OCI-LY1 (cell line): Measurements from ENCODE around the gene HIC1.

Source experiments
- H2AFZ ChIP-seq: fragments of 200-600 bp; sonication (generic), shearing (Covaris generic); 2 replicates; pipeline ENCODE4 v1.6.0; 2014; ENCODE audit warnings: antibody characterized with exemption, mild to moderate bottlenecking, low read length
- H3F3A ChIP-seq: fragments of 200-600 bp; sonication (generic), shearing (Covaris generic); 2 replicates; pipeline ENCODE4 v1.6.0; 2014; ENCODE audit warnings: mild to moderate bottlenecking, antibody characterized with exemption, low read length, moderate library complexity; ENCODE audit not compliant: insufficient read depth
- H3K27ac ChIP-seq: fragments of 200-600 bp; sonication (generic); 2 replicates; pipeline ENCODE4 v1.5.1; 2014; ENCODE audit warnings: low read length, mixed run types, mild to moderate bottlenecking, low read depth; ENCODE audit not compliant: poor library complexity, severe bottlenecking
- H3K27me3 ChIP-seq: fragments of 200-600 bp; sonication (generic); 2 replicates; pipeline ENCODE4 v1.6.0; 2014; ENCODE audit warnings: antibody characterized with exemption, mild to moderate bottlenecking, low read length, moderate library complexity; ENCODE audit not compliant: insufficient read depth
- H3K36me3 ChIP-seq: fragments of 200-600 bp; sonication (generic); 2 replicates; pipeline ENCODE4 v1.6.1; 2014; ENCODE audit warnings: mild to moderate bottlenecking, antibody characterized with exemption, low read length, moderate library complexity, mixed read lengths; ENCODE audit not compliant: insufficient read depth
- H3K4me1 ChIP-seq: fragments of 200-600 bp; sonication (generic); 2 replicates; pipeline ENCODE4 v1.5.1; 2014; ENCODE audit warnings: mild to moderate bottlenecking, low read length, moderate library complexity; ENCODE audit not compliant: insufficient read depth, severe bottlenecking
- H3K4me2 ChIP-seq: fragments of 200-600 bp; sonication (generic), shearing (Covaris generic); 2 replicates; pipeline ENCODE4 v1.6.1; 2014; ENCODE audit warnings: low read length
- H3K4me3 ChIP-seq: fragments of 200-600 bp; sonication (generic); 2 replicates; pipeline ENCODE4 v1.5.1; 2014; ENCODE audit warnings: low read length, low read depth, mild to moderate bottlenecking, mixed read lengths; ENCODE audit not compliant: poor library complexity, severe bottlenecking
- H3K79me2 ChIP-seq: fragments of 200-600 bp; shearing (Covaris generic); 2 replicates; pipeline ENCODE4 v1.6.1; 2016; ENCODE audit warnings: mixed run types, low read length, mixed read lengths; ENCODE audit not compliant: insufficient read depth
- H3K9ac ChIP-seq: fragments of 200-600 bp; sonication (generic), shearing (Covaris generic); 2 replicates; pipeline ENCODE4 v1.6.1; 2014; ENCODE audit warnings: mild to moderate bottlenecking, low read length, mixed read lengths
- H3K9me2 ChIP-seq: fragments of 200-600 bp; sonication (generic), shearing (Covaris generic); 2 replicates; pipeline ENCODE4 v1.6.1; 2014; ENCODE audit warnings: low read depth, mild to moderate bottlenecking, low read length, mixed read lengths
- H3K9me3 ChIP-seq: fragments of 200-600 bp; shearing (Covaris generic); 2 replicates; pipeline ENCODE4 v1.6.1; 2014; ENCODE audit warnings: low read length, mixed read lengths
- H4K20me1 ChIP-seq: fragments of 200-600 bp; sonication (generic), shearing (Covaris generic); 2 replicates; pipeline ENCODE4 v1.6.0; 2016; ENCODE audit warnings: mild to moderate bottlenecking, low read length; ENCODE audit not compliant: insufficient read depth
- CTCF ChIP-seq: fragments of 200-600 bp; sonication (generic), shearing (Covaris generic); IDR thresholded peaks from 2 replicates; pipeline ENCODE4 v1.5.1; 2017; ENCODE audit warnings: mild to moderate bottlenecking, antibody characterized with exemption, low read length, moderate library complexity, mixed read lengths
- EZH2 ChIP-seq: fragments of 200-600 bp; sonication (generic), shearing (Covaris generic); IDR thresholded peaks from 2 replicates; pipeline ENCODE4 v1.8.0; 2017; ENCODE audit warnings: borderline replicate concordance, mixed run types, mild to moderate bottlenecking, antibody characterized with exemption, low read length, moderate library complexity, mixed read lengths

HIC1 gene

GRCh38 chr17:2050300-2051060 is 4.4 kb upstream of the HIC1 start:
- H3K4me1 ChIP-seq = peaks cover 39% of the 10 kb centered on the region
- H3K27me3 ChIP-seq = no peaks in the 10 kb centered on the region
- peak overlapping the region; percentile 59 for H3K4me3 ChIP-seq
- H4K20me1 ChIP-seq = no peaks in the 10 kb centered on the region
- H3K36me3 ChIP-seq = no peaks in the 10 kb centered on the region
- no peaks in the 10 kb centered on the region for H3K9me3 ChIP-seq
- H3K27ac ChIP-seq = no peak overlapping the region
- H3K4me2 ChIP-seq = peak overlapping the region; percentile 58
- no peak overlapping the region for H2AFZ ChIP-seq
- no peak for TF ChIP-seq CTCF
- TF ChIP-seq EZH2 = no peak
- no peaks in the 10 kb centered on the region for H3F3A ChIP-seq
- no peaks in the 10 kb centered on the region for H3K9me2 ChIP-seq
- no peaks in the 10 kb centered on the region for H3K79me2 ChIP-seq
- no peak overlapping the region for H3K9ac ChIP-seq

DNA sequence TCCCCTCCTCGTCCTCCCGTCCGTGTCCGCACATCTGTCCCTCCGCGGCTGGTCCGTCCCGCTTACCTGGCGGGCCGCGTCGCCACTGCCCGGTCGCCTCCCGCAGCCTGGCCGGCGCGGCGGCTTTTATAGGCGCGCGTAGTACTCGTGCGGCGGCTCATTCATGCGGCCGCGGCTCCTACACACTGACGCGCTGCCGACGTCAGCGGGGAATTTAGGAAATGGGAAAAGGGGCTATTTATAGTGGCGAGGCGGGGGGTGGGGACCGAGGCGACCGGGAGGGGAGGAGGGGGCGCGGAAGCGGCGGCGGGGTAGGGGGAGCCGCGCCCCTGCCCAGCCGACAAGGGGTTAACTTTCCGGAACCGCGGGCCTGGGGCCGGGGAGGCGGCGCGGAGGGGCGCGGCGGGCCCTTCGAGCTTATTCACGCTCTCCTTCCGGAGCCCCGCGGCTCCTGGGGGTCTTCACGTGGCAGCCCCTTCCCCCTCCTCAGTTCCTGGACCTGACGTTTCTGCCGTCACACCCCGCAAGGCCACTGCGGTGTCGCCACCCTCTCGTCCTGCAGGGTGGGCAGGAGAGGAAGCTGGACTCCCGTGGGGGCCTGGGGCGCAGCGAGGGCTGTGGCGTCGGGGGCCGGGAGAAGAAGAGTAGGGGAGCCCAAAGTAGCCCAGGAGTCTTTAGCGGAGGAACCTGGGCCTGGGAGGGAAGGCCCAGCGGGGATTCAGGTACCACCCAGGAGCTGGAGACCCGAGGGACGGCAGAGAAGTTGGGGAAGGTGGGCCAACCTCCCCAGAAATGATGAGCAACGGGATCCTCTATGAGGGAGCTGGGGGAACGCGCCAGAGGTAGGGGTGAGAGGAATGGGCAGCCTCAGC is 3.6 kb upstream of the HIC1 start:
- Histone ChIP-seq H3K27ac (no peak overlapping the region), H3K79me2 (no peaks in the 10 kb centered on the region), H3K4me2 (peak overlapping the region; percentile 58), H3K9ac (no peak overlapping the region), H3K27me3 (no peaks in the 10 kb centered on the region), H4K20me1 (no peaks in the 10 kb centered on the region), H3K4me1 (peaks cover 45% of the 10 kb centered on the region), H3K9me2 (no peaks in the 10 kb centered on the region), H3K9me3 (no peaks in the 10 kb centered on the region), H3F3A (no peaks in the 10 kb centered on the region), H3K4me3 (peak overlapping the region; percentile 59), H3K36me3 (no peaks in the 10 kb centered on the region), H2AFZ (no peak overlapping the region)
- TF ChIP-seq CTCF (no peak), EZH2 (no peak)

DNA sequence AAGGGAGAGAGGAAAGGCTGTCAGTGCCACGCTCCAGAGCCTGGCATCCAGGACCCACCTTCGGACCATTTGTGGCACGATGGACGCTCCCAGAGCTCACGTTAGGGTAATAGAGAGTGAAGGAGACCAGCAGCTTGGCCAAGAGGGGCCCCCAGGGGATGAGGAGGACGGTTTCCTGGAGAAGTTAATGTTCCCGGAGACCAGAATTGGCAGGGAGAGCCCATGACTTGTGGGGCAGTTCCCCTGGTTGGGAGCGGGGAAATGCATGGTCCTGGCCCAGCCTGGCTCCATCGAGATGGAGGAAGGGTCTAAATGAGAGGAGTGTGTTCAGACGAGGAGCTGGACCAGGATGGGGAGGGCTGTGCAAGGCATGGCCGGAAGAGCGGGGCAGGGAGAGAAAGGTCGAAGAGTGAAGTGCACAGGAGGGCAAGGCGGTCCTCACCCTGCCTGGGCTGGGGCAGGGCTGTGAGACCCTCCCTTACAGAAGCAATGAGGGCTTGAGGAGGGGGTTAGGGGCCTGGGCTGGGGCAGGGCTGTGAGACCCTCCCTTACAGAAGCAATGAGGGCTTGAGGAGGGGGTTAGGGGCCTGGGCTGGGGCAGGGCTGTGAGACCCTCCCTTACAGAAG is 2.9 kb upstream of the HIC1 start:
- H3K27me3 ChIP-seq = no peaks in the 10 kb centered on the region
- H3F3A ChIP-seq = no peaks in the 10 kb centered on the region

More for the DNA sequence above, 2.9 kb upstream of the HIC1 start:
- no peak for TF ChIP-seq EZH2
- TF ChIP-seq CTCF = no peak
- Histone ChIP-seq H2AFZ (no peak overlapping the region), H3K36me3 (no peaks in the 10 kb centered on the region), H3K4me1 (peaks cover 50% of the 10 kb centered on the region), H3K9ac (no peak overlapping the region), H3K79me2 (no peaks in the 10 kb centered on the region), H3K9me2 (no peaks in the 10 kb centered on the region), H3K4me3 (no peak overlapping the region), H4K20me1 (no peaks in the 10 kb centered on the region), H3K4me2 (no peak overlapping the region), H3K9me3 (no peaks in the 10 kb centered on the region), H3K27ac (no peak overlapping the region)
